Esophagus squamous epithelium (tissue), 5 donors: ENCODE results near the gene GSK3A. TPM values are rescaled to one million over a fixed set of nuclear protein-coding genes. Genes with fewer than 3 reads are reported as not detected.
A peak's percentile ranks its signal among the peaks of the same experiment; 100 is the strongest.

Experiments
- DNase-seq: peaks from one replicate; lab custom pipeline; 2025; lab: John Stamatoyannopoulos, UW
- H3K27ac ChIP-seq, 4 donors: fragments of 200-600 bp; sonication (generic); one replicate each; pipeline ENCODE4 v1.5.1; 2016 to 2019; ENCODE audit warnings: mild to moderate bottlenecking in 1 of 4
- H3K27me3 ChIP-seq, 4 donors: fragments of 200-600 bp; sonication (generic); 1 replicate in 3 of 4; 2 replicates in 1 of 4; pipeline versions ENCODE4 v1.5.1 to v1.6.0; 2017 to 2021; ENCODE audit warnings: antibody characterized with exemption in 1 of 4
- H3K36me3 ChIP-seq, 3 donors: fragments of 200-600 bp; sonication (generic); one replicate each; pipeline ENCODE4 v1.5.1; 2016 to 2019
- H3K4me1 ChIP-seq, 3 donors: fragments of 200-600 bp; sonication (generic); one replicate each; pipeline ENCODE4 v1.5.1; 2017 to 2019
- H3K4me3 ChIP-seq, 4 donors: fragments of 200-600 bp; sonication (generic); 1 replicate in 3 of 4; 2 replicates in 1 of 4; pipeline ENCODE4 v1.5.1; 2016 to 2019; ENCODE audit warnings: mild to moderate bottlenecking in 2 of 4, moderate library complexity in 1 of 4
- H3K9me3 ChIP-seq, 3 donors: fragments of 200-600 bp; sonication (generic); one replicate each; pipeline ENCODE4 v1.5.1; 2016 to 2019
- POLR2A ChIP-seq, 4 donors: fragments of 450-650 bp; IDR thresholded peaks; one replicate each; pipeline ENCODE4 v1.6.1; 2017; ENCODE audit warnings: antibody characterized with exemption in 4 of 4, mild to moderate bottlenecking in 4 of 4, moderate library complexity in 3 of 4
- WGBS, 2 donors: methylation state at CpG; one replicate each; pipeline ENCODE4 v1.1.5; 2018; 5-methylcytosine and 5-hydroxymethylcytosine counted together
- intact Hi-C: fragments of 100-400 bp; cut with DNase I; formaldehyde crosslinking; loops from one replicate; pipeline ENCODE4 v1.15.0; 2022
- total RNA-seq, 4 donors: library from RNA; depleted of rRNA; stranded (reverse); fragments of >200 nt; gene quantifications; one replicate each; pipeline ENCODE4 v1.1.0, GENCODE V29; 2016
- TF ChIP-seq, protein P1 (sequence below), 6 experiments: fragments of 450-650 bp in 4 of 6; fragments of 200-600 bp in 2 of 6; sonication (generic) in 2 of 6; IDR thresholded peaks; one replicate each; pipeline ENCODE4 v1.5.1; 2016 to 2019; ENCODE audit warnings: antibody characterized with exemption in 6 of 6, mild to moderate bottlenecking in 4 of 6, moderate library complexity in 4 of 6
- donor health status: DM: yes; HTN: yes; CAD: no.

GSK3A gene
- total RNA-seq, 4 donors from 2014 or later = 15.9 to 29.6 (median 26.5) TPM

GRCh38 chr19:42252365-42253244 lies 10.2 kb upstream of the GSK3A start:
- WGBS, 2 donors = 5 to 6% methylated on average over 10 to 21 of the region's 27 CpGs
- intact Hi-C loops = no loop called here
- peaks cover 27 to 81% (median 48%) of the 10 kb centered on the region in 3 donors for H3K4me1 ChIP-seq
- peak overlapping the region; percentile 91 to 99 (median 96) for H3K4me3 ChIP-seq
- no peak for TF ChIP-seq POLR2A (IDR thresholded peaks at IDR 0.05)
- H3K36me3 ChIP-seq = peaks cover 4 to 22% (median 6%) of the 10 kb centered on the region in 3 donors
- DNase-seq = no peak
- no peaks in the 10 kb centered on the region for H3K9me3 ChIP-seq
- no peaks in the 10 kb centered on the region for H3K27me3 ChIP-seq
- H3K27ac ChIP-seq = peak overlapping the region; percentile 97 to 100 (median 100)

- WGBS, 2 donors = 64 to 67% methylated on average over 3 to 4 of the region's 4 CpGs
- no peak for DNase-seq
- Histone ChIP-seq H3K36me3 (peaks cover 4 to 22% (median 6%) of the 10 kb centered on the region in 3 donors), H3K27ac (peak overlapping the region; percentile 97 to 100 (median 100)), H3K9me3 (no peaks in the 10 kb centered on the region), H3K4me1 (peaks cover 27 to 85% (median 48%) of the 10 kb centered on the region in 3 donors), H3K27me3 (no peaks in the 10 kb centered on the region), H3K4me3 (peak overlapping the region in 3 of 4 donors; percentile 95 to 99 (median 97))
- intact Hi-C loops = no loop called here
- TF ChIP-seq, protein P1, sequence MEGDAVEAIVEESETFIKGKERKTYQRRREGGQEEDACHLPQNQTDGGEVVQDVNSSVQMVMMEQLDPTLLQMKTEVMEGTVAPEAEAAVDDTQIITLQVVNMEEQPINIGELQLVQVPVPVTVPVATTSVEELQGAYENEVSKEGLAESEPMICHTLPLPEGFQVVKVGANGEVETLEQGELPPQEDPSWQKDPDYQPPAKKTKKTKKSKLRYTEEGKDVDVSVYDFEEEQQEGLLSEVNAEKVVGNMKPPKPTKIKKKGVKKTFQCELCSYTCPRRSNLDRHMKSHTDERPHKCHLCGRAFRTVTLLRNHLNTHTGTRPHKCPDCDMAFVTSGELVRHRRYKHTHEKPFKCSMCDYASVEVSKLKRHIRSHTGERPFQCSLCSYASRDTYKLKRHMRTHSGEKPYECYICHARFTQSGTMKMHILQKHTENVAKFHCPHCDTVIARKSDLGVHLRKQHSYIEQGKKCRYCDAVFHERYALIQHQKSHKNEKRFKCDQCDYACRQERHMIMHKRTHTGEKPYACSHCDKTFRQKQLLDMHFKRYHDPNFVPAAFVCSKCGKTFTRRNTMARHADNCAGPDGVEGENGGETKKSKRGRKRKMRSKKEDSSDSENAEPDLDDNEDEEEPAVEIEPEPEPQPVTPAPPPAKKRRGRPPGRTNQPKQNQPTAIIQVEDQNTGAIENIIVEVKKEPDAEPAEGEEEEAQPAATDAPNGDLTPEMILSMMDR (IDR thresholded peaks at IDR 0.05) = no peak
- no peak for TF ChIP-seq POLR2A (IDR thresholded peaks at IDR 0.05)
Observed at GRCh38 chr19:42251572-42252358, 9.4 kb upstream of the GSK3A start.

- H3K27ac ChIP-seq = peak overlapping the region; percentile 97 to 100 (median 100)
- H3K4me3 ChIP-seq = peak overlapping the region in 3 of 4 donors; percentile 14 to 99 (median 95)
- WGBS, 2 donors = 18% methylated on average over 15 of the region's 19 CpGs; no CpG with 5 or more reads in 1 of the 2 donors
- intact Hi-C loops = no loop called here
- TF ChIP-seq POLR2A (IDR thresholded peaks at IDR 0.05) = no peak
- TF ChIP-seq, protein P1 (IDR thresholded peaks at IDR 0.05) = no peak
- peaks cover 4 to 22% (median 6%) of the 10 kb centered on the region in 3 donors for H3K36me3 ChIP-seq
- no peaks in the 10 kb centered on the region for H3K9me3 ChIP-seq
- H3K27me3 ChIP-seq = no peaks in the 10 kb centered on the region
- H3K4me1 ChIP-seq = peaks cover 27 to 85% (median 45%) of the 10 kb centered on the region in 3 donors
- DNase-seq = no peak
Observed at GRCh38 chr19:42250666-42251531, 8.5 kb upstream of the GSK3A start.

DNA sequence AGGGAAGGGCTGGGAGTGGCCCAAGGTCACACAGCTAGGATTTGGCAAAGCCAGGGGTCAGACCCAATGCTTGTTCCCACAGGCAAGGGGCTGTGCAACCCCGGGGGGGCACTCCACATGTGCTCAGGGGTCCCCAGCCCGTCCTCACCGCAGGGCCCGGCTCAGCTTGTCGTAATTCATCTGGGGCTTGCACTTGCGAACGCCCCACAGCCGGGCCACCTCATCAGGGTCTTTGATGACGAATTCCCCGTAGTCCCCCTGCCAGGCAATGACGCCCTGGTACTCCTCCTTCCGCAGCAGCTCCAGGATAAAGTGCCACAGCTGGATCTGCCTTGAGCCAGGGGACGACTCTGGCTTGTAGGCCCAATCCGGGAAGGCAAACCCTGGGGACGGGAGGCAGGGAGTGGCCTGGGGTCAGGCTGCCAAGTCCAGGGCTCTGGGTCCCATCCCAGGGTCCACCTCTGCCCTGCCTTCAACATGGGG lies 7.8 kb upstream of the GSK3A start:
- Histone ChIP-seq H3K27ac (peak overlapping the region; percentile 97 to 100 (median 100)), H3K27me3 (no peaks in the 10 kb centered on the region), H3K9me3 (no peaks in the 10 kb centered on the region), H3K36me3 (peaks cover 4 to 22% (median 6%) of the 10 kb centered on the region in 3 donors), H3K4me1 (peaks cover 27 to 85% (median 39%) of the 10 kb centered on the region in 3 donors), H3K4me3 (peak overlapping the region in 2 of 4 donors; percentile 95 to 99)
- DNase-seq = no peak
- 81% methylated on average over 7 of the region's 15 CpGs; no CpG with 5 or more reads in 1 of the 2 donors for WGBS, 2 donors
- TF ChIP-seq, protein P1 (IDR thresholded peaks at IDR 0.05) = no peak
- no peak for TF ChIP-seq POLR2A (IDR thresholded peaks at IDR 0.05)
- intact Hi-C loops = no loop called here
